B cell (primary cell): ENCODE results near the gene ZNF587. TPM values are rescaled to one million over a fixed set of nuclear protein-coding genes. Genes with fewer than 3 reads are reported as not detected.
A peak's percentile ranks its signal among the peaks of the same experiment; 100 is the strongest.

Source experiments
- ATAC-seq: fragments of 200-7000 bp; cut with Tn5 transposase; one replicate; pipeline ENCODE4 v1.10.0; 2021; ENCODE audit warnings: low read depth, mild to moderate bottlenecking, moderate number of reproducible peaks, moderate library complexity
- CTCF ChIA-PET: fragments of 350-600 bp; sonication (Branson Sonifier 250); formaldehyde crosslinking; loops from one replicate; lab custom pipeline; 2021; ENCODE audit warnings: antibody characterized with exemption, inconsistent platforms; lab: Charles Lee
- POLR2A ChIA-PET: fragments of 350-600 bp; sonication (Branson Sonifier 250); formaldehyde crosslinking; loops from one replicate; lab custom pipeline; 2021; ENCODE audit warnings: antibody characterized with exemption; lab: Charles Lee
- DNase-seq: peaks from one replicate; pipeline ENCODE4 v3.0.0; 2013
- H2AFZ ChIP-seq: 2 replicates; pipeline ENCODE4 v1.6.1; 2012; ENCODE audit warnings: mild to moderate bottlenecking, low read depth, low read length; ENCODE audit not compliant: insufficient read depth, poor library complexity, severe bottlenecking
- H3K27ac ChIP-seq, 2 donors: 1 replicate in 1 of 2; 2 replicates in 1 of 2; pipeline ENCODE4 v1.5.1; 2012 to 2013; ENCODE audit warnings: low read length in 2 of 2, mild to moderate bottlenecking in 2 of 2, moderate library complexity in 1 of 2
- H3K27me3 ChIP-seq, 4 experiments: fragments of 200-600 bp in 1 of 4; sonication (generic) in 1 of 4; replicated peaks in 1 of 4; 1 replicate in 2 of 4; 2 replicates in 2 of 4; pipeline versions ENCODE4 v1.6.1 to v1.7.0; 2013 to 2016; ENCODE audit warnings: low read length in 3 of 4, mild to moderate bottlenecking in 2 of 4, mixed read lengths in 1 of 4, moderate library complexity in 1 of 4; ENCODE audit not compliant: insufficient read depth in 4 of 4, control insufficient read depth in 3 of 4; ENCODE audit errors: control extremely low read depth in 1 of 4
- H3K36me3 ChIP-seq, 2 experiments: replicated peaks in 1 of 2; 1 replicate in 1 of 2; 2 replicates in 1 of 2; pipeline versions ENCODE4 v1.6.1 to v1.7.1; 2013; ENCODE audit warnings: low read length in 1 of 2; ENCODE audit not compliant: insufficient read depth in 2 of 2, control insufficient read depth in 1 of 2; ENCODE audit errors: control extremely low read depth in 1 of 2, extremely low read depth in 1 of 2
- H3K4me1 ChIP-seq, 2 donors: fragments of 200-600 bp in 1 of 2; sonication (generic) in 1 of 2; 1 replicate in 1 of 2; 2 replicates in 1 of 2; pipeline versions ENCODE4 v1.5.1 to v1.6.1; 2013 to 2017; ENCODE audit warnings: low read length in 2 of 2; ENCODE audit not compliant: control insufficient read depth in 2 of 2, insufficient read depth in 2 of 2
- H3K4me2 ChIP-seq: replicated peaks from 2 replicates; pipeline ENCODE3; 2012; ENCODE audit warnings: mild to moderate bottlenecking, low read depth, low read length; ENCODE audit not compliant: poor library complexity, severe bottlenecking
- H3K4me3 ChIP-seq, 5 experiments: fragments of 200-600 bp in 1 of 5; sonication (generic) in 1 of 5; 1 replicate in 3 of 5; 2 replicates in 2 of 5; pipeline versions ENCODE4 v1.5.1 to v1.7.0; 2011 to 2016; ENCODE audit warnings: low read length in 4 of 5, mild to moderate bottlenecking in 4 of 5, low read depth in 2 of 5, control low read depth in 1 of 5, moderate library complexity in 1 of 5; ENCODE audit not compliant: insufficient read depth in 1 of 5; ENCODE audit errors: control extremely low read depth in 1 of 5, extremely low read depth in 1 of 5
- H3K79me2 ChIP-seq: fragments of 200-600 bp; sonication (generic); one replicate; pipeline ENCODE4 v1.6.0; 2016; ENCODE audit warnings: low read length; ENCODE audit not compliant: control insufficient read depth, insufficient read depth
- H3K9ac ChIP-seq: fragments of 200-600 bp; sonication (generic); 2 replicates; pipeline ENCODE4 v1.6.1; 2017; ENCODE audit warnings: mild to moderate bottlenecking, low read length, moderate library complexity
- H3K9me3 ChIP-seq, 3 donors: one replicate each; pipeline versions ENCODE4 v1.6.1 to v1.7.1; 2013; ENCODE audit warnings: low read length in 2 of 3; ENCODE audit not compliant: control insufficient read depth in 2 of 3, insufficient read depth in 1 of 3; ENCODE audit errors: control extremely low read depth in 1 of 3
- H4K20me1 ChIP-seq: 2 replicates; pipeline ENCODE4 v1.6.0; 2012; ENCODE audit warnings: mild to moderate bottlenecking, low read length; ENCODE audit not compliant: insufficient read depth, control insufficient read depth, poor library complexity, severe bottlenecking
- H3K27ac Mint-ChIP-seq: one replicate; pipeline ENCODE4 v1.8.0; 2021; ENCODE audit warnings: mixed read lengths
- H3K27me3 Mint-ChIP-seq: one replicate; pipeline ENCODE4 v1.8.0; 2021; ENCODE audit warnings: mixed read lengths
- H3K4me1 Mint-ChIP-seq: one replicate; pipeline ENCODE4 v1.8.0; 2021; ENCODE audit warnings: mixed read lengths
- H3K4me3 Mint-ChIP-seq: one replicate; pipeline ENCODE4 v1.8.0; 2021; ENCODE audit warnings: mixed read lengths
- H3K9me3 Mint-ChIP-seq: one replicate; pipeline ENCODE4 v1.8.0; 2022; ENCODE audit warnings: mixed read lengths; ENCODE audit not compliant: insufficient read depth
- CTCF ChIP-seq: fragments of 200-600 bp; IDR thresholded peaks from one replicate; pipeline ENCODE4 v1.8.0; 2022; ENCODE audit warnings: antibody characterized with exemption, mild to moderate bottlenecking
- EZH2 ChIP-seq: IDR thresholded peaks from 2 replicates; pipeline ENCODE4 v1.6.1; 2012; ENCODE audit warnings: borderline replicate concordance, low read depth, mild to moderate bottlenecking, moderate library complexity, low read length; ENCODE audit not compliant: insufficient read depth, poor library complexity, severe bottlenecking
- WGBS: methylation state at CpG from one replicate; pipeline ENCODE4 v1.1.5; 2013; ENCODE audit warnings: missing lambda C conversion rate; ENCODE audit not compliant: insufficient coverage; 5-methylcytosine and 5-hydroxymethylcytosine counted together
- intact Hi-C: fragments of 100-400 bp; cut with micrococcal nuclease; formaldehyde crosslinking; loops from one replicate; pipeline ENCODE4 v1.10.0; 2022
- polyA plus RNA-seq: library from polyadenylated mRNA; depleted of rRNA; stranded (reverse); fragments of >200 nt; gene quantifications from 2 replicates; pipeline ENCODE4 v1.2.3, GENCODE V29; 2012
- total RNA-seq, 2 donors: library from RNA; stranded (reverse); fragments of 120-200 nt in 1 of 2; gene quantifications; 1 replicate in 1 of 2; 2 replicates in 1 of 2; pipeline versions ENCODE4 v1.2.3 to v1.2.4, GENCODE V29; 2013 to 2022

The ZNF587 gene
- total and polyA plus RNA-seq, 2 donors (not counting 1 experiment from before 2014, with no cell fraction given), result 16.6 to 72.9 TPM

GRCh38 chr19:57814505-57815246 lies 35.0 kb upstream of the ZNF587 start, which contains the start of gene ZNF552:
ZNF552 (minus strand) TSS chr19:57814913; CDS start chr19:57814743, 170 bp downstream.
- Histone ChIP-seq H3K4me1 (peaks cover 12 to 26% of the 10 kb centered on the region in 2 donors), H3K79me2 (peaks cover 72% of the 10 kb centered on the region), H3K9me3 (no peaks in the 10 kb centered on the region), H4K20me1 (no peaks in the 10 kb centered on the region), H3K36me3 (peaks cover 2 to 11% of the 10 kb centered on the region in 2 experiments), H3K27ac (peak within 1 kb of the TSS; percentile 65 to 84), H3K27me3 (no peaks in the 10 kb centered on the region), H3K4me3 (peak within 1 kb of the TSS; percentile 58 to 96 (median 87)), H3K4me2 (peak within 1 kb of the TSS; percentile 91), H3K9ac (peak within 1 kb of the TSS; percentile 97), H2AFZ (peak within 1 kb of the TSS; percentile 97)
- ATAC-seq, result peak; percentile 81
- WGBS, result under 1% methylated on average over 50 of the region's 50 CpGs
- POLR2A ChIA-PET, result interaction anchor here (0.5 to 1.3 kb wide), 6 partner anchors 11 to 535 kb away, joined by 3 to 4 read pairs (median 3); partner anchors contain the start of genes ZNF586 and ZNF587
- H3K27ac Mint-ChIP-seq, result peak within 1 kb of the TSS; percentile 94
- no peaks in the 10 kb centered on the region for H3K9me3 Mint-ChIP-seq
- H3K27me3 Mint-ChIP-seq, result no peaks in the 10 kb centered on the region
- peak within 1 kb of the TSS; percentile 97 for H3K4me3 Mint-ChIP-seq
- CTCF ChIA-PET, result interaction anchor here (1.2 kb wide), 1 partner anchor 45 kb away, joined by 3 read pairs; the partner anchor contains the start of gene ZNF586
- DNase-seq, result peak; percentile 87
- H3K4me1 Mint-ChIP-seq, result peaks cover 45% of the 10 kb centered on the region
- TF ChIP-seq EZH2, result no peak
- TF ChIP-seq CTCF, result no peak
- intact Hi-C loops, result loop anchor here (1.0 to 10.0 kb wide), 7 partner anchors 45 to 380 kb away; partner anchors contain the start of genes ZNF211, ZNF417, ZNF586 and ZNF671
